Measurements from ENCODE around the gene WDR90. TPM values are rescaled to one million over a fixed set of nuclear protein-coding genes. Genes with fewer than 3 reads are reported as not detected.

Gene WDR90
- polyA plus RNA-seq, 3 donors = 44.3 to 67.4 (median 52.0) TPM

GRCh38 chr16:674214-674881 is 25.2 kb downstream of the WDR90 start:
- DNase-seq = no peak

GRCh38 chr16:674968-675883 is 26.1 kb downstream of the WDR90 start, which contains the start of gene RHBDL1:
Gene RHBDL1 (plus strand): TSS chr16:675671. CDS start chr16:675791, 120 bp downstream.
- DNase-seq = no peak

- no peak for DNase-seq
These were observed 26.9 kb downstream of the WDR90 start for GRCh38 chr16:675884-676564.

GRCh38 chr16:676565-676902 is 27.4 kb downstream of the WDR90 start:
- no peak for DNase-seq

DNA sequence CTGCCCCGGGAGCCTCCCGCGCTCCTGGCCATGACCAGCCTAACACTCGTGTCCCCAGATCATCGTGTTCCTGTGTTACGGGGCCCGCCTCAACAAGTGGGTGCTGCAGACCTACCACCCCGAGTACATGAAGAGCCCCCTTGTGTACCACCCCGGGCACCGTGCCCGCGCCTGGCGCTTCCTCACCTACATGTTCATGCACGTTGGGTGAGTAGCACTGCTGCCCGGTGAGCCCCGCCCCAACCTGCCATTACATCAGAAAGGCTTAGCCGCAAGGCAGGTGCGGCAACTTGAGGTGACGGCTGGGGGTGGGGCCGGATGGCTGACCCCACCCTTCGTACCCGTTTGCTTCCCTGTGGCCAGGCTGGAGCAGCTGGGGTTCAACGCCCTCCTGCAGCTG is 27.7 kb downstream of the WDR90 start:
- no peak for DNase-seq

GRCh38 chr16:677316-678190 is 28.4 kb downstream of the WDR90 start:
- DNase-seq = no peak

- DNase-seq = no peak
These were observed 29.2 kb downstream of the WDR90 start for GRCh38 chr16:678209-678857.

DNA sequence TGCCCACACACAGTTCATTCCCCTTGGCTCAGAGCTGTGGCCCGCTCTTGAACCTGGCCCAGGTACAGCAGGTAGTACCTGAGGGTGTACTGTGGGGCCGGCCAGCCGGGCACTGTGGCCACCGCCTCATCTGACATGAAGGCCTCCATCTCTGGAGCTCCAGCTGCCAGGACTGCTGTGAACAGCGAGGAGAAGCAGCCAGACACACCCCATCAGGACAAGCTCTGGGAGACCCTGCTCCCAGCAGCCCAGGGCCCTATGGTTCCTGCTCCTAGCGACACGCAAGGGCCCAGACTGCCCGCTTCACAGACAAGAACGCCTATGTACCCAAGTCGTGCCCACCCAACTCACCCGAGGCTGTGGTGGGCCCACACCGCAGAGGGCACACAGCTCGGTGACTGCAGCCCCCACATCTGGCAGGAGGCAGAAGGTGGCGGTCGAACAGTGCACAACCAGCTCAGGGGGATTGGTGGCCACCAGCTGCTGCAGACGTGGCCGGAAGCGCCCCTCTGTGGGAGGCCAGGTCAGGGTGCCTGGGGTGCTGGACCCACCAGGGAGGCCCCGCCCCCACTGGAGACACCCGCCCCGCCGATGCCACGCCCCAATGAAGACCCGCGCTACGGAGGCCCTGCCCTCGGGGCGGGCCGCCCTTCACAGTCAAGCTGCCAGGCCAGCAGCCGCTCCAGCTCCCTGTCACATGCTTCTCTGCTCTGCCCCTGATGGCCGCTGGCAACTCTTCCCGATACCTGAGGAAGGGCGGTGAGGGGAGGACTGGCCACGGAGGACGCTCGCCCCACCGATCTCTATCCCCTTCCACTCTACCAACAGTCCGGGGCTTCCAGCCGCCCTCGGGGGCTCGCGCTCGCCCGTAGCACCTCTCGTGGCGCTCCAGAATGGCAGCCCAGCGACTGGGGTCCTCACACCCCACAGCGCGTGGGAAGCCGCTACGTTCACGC is 30.0 kb downstream of the WDR90 start:
- DNase-seq = peak; percentile 65

DNA sequence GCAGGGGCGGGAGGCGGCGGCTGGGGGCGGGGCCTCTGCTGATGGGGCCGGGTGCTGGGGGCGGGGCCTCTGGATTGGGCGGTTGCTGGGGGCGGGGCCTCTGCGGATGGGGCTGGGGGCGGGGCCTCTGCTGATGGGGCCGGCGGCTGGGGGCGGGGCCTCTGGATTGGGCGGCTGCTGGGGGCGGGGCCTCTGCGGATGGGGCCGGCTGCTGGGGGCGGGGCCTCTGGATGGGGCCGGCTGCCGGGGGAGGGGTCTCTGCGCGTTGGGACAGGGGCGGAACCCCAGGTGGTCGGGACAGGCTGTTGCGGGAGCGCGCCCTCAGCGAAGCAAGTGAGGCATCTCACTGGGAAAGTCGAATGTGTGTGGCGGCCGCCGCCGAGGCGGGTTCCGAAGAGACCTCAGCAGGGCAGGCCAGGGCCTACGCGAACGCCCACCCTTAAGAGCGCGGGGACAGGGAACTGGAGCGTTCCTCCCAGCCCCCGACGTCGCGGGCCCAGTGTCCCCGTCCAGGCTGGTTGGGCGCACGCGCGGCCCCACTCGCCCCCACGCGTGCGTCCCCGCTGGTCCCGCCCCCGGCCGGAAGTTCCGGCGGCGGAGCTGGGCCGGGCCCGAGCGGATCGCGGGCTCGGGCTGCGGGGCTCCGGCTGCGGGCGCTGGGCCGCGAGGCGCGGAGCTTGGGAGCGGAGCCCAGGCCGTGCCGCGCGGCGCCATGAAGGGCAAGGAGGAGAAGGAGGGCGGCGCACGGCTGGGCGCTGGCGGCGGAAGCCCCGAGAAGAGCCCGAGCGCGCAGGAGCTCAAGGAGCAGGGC is 30.9 kb downstream of the WDR90 start, which contains the start of gene STUB1:
TSS of gene STUB1 (plus strand) at position 597 of the 811 bp plus-strand sequence. CDS start at position 713, 116 bp downstream.
- peak; percentile 79 for DNase-seq

DNA sequence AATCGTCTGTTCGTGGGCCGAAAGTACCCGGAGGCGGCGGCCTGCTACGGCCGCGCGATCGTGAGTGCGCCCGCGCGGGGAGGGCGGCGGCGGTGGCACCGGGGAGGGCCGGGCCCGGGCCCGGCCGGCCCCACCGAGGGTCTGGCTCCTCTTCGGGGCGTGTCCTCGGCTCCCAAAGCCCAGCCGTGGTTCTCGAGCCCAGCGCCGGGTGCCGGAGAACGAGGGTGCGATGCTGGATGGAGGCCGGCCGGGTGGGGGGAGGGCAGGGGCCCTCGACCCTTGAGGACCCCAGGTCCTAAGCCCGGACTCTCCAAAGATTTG is 31.4 kb downstream of the WDR90 start:
- DNase-seq = no peak

GRCh38 chr16:680967-681745 is 32.0 kb downstream of the WDR90 start:
- no peak for DNase-seq

DNA sequence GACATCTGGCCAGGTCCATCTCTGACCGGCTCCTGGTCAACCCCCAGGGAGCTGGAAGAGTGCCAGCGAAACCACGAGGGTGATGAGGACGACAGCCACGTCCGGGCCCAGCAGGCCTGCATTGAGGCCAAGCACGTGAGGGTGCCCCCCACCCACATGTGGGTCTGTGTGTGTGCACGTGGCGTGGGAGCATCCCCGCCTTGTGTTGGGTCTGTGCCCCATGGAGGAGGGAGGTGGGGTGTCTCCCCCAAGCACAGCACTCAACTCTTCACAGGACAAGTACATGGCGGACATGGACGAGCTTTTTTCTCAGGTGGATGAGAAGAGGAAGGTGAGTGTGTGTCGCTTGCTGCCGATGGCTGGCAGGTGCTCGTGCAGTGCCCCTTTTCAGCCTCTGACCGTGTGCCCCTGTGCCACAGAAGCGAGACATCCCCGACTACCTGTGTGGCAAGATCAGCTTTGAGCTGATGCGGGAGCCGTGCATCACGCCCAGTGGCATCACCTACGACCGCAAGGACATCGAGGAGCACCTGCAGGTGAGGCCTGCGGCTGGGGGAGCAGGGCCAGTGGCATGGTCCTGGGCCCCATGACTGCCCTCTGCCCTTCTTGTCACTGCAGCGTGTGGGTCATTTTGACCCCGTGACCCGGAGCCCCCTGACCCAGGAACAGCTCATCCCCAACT is 32.7 kb downstream of the WDR90 start:
- DNase-seq = no peak

- DNase-seq = no peak
These were observed 33.6 kb downstream of the WDR90 start for GRCh38 chr16:682493-683395.

DNA sequence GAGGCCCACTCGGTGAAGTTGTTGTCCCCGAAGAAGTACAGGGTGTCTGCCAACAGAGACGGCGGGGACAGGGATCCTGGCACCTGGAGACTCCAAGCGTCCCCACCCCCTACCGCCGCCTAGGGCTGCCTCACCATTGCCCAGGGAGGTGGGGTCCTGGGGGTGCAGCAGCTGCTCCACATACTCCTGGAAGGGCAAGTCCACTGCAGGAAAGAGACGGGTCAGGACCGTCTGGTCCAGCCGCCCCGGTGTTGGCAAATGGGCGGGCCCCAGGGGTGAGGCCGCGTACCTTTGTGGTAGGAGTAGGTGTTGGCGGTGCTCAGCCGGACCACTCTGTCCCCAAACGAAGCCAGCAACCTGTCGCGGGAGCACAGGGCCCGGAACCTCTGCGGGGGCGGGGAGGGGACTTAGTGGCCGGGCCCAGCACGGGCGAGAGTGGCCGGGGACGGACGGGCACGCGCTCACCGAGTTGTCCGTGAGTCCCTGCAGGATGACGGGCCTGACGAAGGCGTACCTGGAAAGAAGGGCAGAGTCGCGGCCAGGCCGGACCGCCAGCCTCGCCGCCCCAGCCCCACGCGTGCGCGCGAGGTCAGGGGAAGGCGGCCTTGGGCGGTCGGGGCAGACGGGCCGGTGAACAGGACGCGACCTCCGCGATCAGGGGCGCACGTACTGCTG is 34.4 kb downstream of the WDR90 start:
- DNase-seq = no peak

DNA sequence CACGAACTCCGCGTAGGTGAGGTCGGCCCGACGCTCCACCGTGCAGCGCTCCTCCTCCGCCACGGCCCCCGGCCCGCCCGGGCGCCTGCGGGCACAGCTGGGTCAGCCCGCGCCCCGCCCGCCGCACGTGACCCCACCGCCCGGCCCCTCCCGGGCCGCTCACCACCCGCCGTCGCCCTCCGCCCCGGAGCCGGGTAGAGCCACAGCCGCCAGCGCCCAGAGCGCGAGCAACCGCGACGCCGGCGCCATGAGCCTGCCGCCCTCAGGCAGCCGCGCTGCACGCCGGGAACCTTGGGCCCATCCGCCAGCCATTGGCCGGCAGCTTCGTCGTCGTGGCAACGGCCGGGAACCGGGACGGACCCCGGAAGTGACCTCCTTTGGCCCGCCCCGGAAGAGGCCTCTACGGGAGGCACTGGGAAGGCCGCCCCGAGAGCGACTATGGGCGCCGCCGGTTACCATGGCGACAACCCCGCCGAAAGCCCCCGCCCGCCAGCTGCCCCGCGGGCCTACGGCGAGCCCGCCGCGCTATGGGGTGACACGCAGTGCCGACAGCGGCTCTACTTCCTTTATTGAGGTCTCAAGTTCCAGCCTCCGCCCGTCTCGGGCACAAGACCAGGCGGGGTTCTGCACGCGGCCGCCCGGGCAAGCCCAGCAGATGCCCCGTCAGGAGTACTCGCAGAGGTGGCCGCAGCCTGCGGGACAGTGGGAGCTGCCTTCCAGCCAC is 35.1 kb downstream of the WDR90 start, which contains the start of gene JMJD8:
TSS of gene JMJD8 (minus strand) at position 264 of the 724 bp plus-strand sequence. CDS start at position 249, 15 bp downstream.
- peak; percentile 95 for DNase-seq
